Forelimb muscle (tissue), 1 donor: ENCODE measurements around the gene CHD2. TPM values are rescaled to one million over a fixed set of nuclear protein-coding genes. Genes with fewer than 3 reads are reported as not detected.

Source experiments
- DNase-seq: peaks from one replicate; pipeline ENCODE4 v3.0.0-alpha.2; 2013; ENCODE audit warnings: low read depth
- polyA plus RNA-seq: library from polyadenylated mRNA; unstranded; fragments of 120-200 nt; gene quantifications from one replicate; pipeline ENCODE4 v1.2.1, GENCODE V29; 2013; ENCODE audit not compliant: insufficient read length

Gene CHD2
- polyA plus RNA-seq, 1 donor = 57.2 TPM

DNA sequence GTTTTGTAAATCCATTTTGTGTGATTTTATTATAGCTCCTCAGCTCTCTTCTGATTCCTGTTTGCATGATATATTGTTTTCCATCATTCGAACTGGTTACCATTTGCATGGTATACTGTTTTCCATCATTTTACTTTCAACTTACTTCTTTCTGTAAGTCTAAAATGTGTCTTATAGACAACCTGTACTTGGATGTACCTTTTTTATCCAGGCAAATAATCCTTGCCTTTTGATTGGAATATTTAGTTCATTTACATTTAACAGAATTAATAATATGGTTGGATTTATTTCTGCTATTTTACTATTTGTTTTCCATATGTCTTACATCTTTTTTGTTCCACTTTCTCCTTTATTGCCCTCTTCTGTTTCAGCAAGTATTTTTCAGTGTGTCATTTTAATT lies 62.8 kb downstream of the CHD2 start:
- no peak for DNase-seq

DNA sequence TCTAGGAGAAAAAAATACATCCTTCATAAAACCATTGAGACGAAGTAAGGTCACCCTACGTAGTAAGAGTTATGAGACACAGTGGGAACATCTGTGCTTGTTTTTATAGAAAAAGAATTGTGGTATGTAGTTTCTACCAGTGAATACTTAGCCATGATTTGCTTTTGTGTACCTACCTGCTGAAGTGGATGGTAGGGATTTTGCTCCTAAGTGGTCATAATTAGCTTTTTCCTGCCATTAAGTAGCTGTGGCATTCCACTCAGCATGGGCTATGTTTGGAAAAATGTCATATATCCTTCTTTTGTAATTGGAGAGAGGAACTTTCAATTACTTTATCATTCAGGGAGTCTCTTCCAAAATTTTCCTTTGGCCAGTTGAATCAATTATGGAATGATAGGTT lies 63.7 kb downstream of the CHD2 start:
- no peak for DNase-seq

DNA sequence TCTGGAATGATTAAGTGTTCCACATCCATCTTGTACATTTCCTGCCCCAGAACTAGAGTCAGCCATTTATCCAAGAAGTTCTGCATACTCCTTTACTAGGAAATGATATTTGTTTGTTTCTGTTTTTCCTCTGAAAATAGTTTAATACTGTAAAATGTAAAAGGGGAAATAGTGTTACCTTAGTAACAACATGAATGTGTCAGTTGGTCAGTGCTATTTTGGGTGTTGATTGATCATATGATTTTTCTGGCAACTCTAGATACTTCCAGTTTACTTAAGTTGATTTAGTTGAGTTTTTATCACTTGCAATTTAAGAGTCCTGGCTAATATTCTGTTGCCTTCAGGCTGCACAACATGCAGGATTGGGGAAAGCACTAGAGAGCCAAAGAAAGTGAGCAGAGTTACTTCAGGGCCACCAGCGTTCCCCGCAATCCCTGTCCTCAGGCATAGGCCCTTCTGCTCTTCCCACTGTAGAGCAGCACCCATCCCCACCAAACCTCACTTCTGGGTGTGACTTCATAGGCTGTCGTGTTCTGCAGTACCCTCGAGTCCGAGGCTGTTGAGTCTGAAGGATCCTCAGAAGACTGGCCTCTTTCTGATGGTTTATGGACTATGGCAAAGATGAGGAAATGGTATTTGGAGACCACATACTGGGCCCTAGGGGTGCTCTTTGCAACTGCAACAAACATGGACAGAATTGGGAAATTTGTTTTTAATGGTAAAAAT lies 69.0 kb downstream of the CHD2 start:
- DNase-seq = no peak

DNA sequence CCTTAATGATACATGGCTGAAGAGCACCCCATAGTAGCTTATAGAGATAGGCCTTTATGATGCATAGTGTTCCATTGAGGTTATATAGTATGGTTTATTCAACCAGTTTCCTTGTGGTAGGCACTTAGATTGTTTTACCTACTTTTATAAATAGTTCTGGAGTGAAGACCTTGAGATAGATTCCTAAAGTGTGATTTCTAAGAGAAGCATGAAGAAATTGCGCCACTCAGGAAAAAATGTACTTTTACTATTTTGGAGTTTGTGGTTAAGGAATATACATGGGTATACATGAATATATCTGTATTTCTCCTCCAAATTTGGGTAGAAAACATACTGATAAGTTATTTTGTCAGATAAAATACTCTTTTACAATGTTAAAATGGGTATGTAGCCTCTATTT lies 70.5 kb downstream of the CHD2 start:
- no peak for DNase-seq

DNA sequence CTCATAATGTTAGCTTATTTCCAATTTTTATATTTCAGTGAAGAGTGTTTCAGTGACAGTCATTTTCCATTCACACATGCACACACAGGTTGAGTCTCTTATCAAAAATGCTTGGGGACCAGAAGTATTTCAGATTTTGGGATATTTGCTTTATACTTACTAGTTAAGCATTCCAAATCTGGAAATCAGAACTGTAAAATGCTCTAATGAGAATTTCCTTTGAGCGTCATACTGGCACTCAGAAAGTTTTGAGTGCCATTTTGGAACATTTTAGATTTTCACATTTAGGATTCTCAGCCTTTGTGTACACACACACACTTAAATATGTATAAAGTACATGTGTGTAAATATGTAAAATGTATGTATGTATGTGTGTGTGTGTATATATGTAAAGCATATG lies 71.0 kb downstream of the CHD2 start:
- DNase-seq = no peak

DNA sequence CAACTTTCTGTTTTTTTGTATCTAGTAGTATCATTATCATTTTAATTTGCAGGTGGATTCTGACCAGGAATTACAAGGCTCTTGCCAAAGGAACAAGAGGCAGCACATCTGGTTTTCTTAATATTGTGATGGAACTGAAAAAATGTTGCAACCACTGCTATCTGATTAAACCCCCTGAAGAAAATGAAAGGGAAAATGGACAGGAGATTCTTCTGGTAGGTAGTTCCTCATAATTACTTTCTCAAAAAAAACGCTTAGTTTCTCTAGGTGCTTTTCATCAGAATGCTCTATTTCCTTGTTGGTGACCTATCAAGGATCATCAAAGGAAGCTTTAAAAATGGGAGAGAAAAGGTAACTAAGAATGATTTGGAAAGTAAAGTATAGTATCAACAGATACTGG lies 71.6 kb downstream of the CHD2 start:
- no peak for DNase-seq

DNA sequence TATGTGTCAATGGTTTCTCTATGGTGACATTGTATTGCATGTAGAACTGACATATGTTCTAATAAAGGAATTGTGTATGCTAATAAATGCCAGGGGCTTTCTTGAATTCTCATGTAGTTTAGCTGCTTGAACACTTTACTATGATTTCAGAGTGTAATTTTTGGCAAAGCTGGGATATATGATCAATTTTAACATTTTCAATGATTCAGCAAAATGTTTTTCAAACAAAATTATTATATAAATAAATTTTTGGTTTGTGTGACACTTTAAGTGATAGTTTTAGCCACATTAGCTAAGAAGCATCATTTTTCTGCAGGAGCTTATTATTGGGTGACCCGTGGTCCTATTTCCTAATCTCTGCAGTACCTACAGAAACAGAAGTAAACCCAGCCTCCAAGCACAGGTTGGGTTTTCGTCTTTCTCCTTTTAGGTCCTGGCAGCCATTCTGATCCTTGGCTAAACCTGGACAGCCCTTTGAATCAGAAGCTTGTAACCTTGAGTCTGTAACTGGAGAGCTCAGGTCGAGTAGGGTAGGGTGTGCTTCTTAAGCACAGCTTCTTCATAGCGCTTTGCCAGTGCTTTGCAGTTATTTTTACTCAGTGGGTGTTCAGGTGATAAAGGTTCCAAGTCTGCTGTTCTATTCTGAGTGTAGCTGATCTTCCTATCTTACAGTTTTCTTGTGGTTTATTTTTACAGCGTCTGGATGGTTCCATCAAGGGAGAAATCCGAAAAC lies 74.2 kb downstream of the CHD2 start:
- DNase-seq = no peak

DNA sequence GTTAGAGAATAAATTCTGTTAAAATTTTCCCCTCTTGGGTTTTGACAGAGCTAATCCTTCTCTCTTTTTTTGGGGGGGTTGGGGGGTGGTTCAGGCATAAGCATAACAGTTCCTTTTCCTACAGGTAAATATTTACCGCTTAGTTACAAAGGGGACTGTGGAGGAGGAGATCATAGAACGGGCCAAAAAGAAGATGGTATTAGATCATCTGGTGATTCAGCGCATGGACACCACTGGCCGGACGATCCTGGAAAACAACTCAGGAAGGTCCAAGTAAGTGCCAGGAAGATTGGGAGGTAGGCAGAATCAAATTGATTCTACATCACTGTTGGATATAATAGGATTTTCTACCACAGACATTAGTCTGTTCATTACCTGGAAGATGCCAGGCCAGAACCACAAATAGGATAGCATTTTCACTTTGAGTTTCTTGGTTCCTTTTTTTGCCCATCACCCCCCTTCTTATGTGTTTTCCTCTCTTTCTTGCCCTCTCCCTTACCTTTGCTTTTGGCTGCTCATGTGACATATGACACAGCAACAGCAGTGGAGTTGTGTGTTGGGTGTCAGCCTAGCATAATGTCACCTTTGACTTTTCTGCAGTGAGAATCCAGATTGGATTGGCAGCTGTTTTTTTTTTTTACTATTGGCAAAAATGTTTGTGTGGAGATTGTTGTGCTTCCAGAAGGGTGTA lies 79.0 kb downstream of the CHD2 start:
- DNase-seq = no peak

DNA sequence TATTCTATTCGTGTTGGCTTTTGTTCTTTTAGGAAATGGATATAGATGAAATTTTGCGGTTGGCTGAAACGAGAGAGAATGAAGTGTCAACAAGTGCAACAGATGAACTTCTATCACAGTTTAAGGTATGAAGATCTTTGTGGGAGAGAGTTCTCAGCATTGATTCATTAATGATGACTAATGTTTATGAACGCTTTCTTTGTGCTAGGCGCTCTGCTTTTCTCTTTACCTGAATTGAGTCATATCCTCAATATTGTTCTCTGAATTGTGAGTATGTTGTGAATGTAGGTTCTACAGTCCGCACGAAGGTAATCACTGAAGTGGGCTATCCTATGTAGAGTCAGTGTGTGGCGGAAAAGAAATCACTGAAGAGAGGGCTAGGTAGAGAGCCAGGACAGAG lies 81.2 kb downstream of the CHD2 start:
- no peak for DNase-seq

DNA sequence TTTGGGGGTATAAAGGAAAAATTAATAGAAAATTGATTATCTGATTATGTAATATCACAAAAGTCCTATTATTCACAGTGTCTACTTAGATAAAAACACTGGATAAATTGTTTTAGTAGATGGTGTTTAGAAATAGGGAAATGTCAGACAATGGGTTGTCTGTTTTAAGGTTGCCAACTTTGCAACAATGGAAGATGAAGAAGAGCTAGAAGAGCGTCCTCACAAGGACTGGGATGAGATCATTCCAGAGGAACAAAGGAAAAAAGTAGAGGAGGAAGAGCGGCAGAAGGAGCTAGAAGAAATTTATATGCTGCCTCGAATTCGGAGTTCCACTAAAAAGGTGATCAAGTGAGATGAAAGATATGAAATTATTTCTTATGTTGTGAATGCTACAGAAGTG lies 84.0 kb downstream of the CHD2 start:
- no peak for DNase-seq

DNA sequence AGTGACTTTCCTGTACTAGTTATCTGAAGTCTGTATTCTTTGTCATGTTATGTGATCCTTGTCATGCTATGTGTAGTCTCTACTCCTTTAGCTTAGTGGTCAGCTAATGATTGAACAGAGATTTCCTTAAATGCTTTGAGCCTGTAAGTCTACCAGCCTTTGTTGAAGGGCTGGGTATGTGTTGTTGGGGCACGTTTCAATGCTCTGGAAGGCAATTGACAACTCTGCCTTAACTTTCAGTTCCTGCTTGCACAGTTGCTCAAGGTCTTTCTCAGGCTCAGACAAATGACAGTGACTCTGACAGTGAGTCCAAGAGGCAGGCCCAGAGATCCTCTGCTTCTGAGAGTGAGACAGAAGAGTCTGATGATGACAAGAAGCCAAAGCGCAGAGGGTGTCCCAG lies 89.3 kb downstream of the CHD2 start:
- DNase-seq = no peak

DNA sequence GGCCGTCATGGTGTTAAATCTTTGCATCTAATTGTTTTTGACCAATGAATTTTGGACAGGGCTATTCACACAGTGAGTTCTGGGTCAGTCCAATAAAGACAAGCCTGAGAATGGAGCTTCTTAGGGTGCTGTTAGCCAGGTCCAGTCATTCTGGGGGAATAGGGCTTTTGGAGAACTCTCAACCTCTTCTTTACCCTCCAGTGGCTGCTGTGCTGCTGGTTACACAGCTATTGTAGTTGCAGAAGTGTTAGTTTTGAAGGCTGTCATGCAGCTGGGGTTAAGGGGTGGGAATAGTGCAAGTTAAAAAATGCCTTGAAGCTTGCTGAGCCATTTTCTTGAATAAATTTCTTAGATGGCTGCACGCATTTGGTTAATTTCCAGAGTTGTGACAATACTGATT lies 89.9 kb downstream of the CHD2 start:
- DNase-seq = no peak

DNA sequence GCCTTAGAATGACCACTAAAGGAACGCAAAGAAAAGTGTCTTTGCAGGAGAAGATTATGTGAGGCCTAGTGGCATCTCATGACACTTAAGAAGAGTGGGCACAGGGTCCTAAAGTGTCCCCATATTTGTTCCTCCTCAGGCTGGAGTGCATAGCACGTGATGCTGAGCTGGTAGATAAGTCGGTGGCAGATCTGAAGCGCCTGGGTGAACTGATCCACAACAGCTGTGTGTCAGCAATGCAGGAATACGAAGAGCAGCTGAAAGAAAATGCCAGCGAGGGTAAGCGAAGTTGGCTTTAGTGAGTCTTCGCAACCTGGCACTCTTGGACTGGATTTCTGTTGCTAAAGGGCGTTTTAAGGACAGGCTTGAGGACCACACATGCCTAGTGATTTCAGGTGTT lies 92.6 kb downstream of the CHD2 start:
- DNase-seq = no peak

DNA sequence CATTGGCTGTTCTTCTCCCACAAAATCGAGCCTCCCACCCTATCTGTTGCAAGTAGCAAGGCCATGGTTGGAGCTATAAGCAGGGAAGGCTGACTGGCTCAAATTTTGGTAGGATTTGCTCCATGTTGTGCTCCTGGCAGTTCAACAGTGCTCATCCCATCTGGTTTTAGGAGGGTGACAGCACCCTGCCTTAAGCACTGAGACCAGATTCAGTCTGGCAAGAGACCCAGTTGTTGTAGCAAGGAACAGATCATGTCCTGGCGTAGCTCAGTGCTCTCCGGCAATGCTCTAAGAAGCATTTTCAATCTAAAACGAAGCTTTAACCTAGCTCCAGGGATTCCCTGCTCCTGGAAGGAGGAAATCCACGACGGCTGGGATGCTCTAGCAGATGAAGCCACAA lies 97.7 kb downstream of the CHD2 start:
- no peak for DNase-seq

DNA sequence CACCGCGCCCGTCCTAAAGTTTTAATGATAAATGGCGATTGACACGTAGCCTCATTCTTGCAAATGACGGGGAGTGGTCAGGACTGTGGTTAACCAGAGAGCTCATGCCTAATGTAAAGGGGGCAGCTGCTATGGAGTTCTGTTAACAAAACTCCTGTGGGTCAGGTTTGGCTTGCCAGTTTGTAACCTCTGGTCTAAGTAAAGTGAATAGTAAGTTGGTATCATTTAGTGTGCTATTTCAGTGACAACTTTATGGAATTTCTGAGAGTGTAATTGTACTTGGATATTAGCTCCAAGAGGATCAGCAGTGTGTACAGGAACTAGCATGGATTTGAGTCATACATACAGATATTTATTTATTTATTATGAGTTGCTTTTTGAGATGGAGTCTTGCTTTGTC lies 101.0 kb downstream of the CHD2 start:
- DNase-seq = no peak

DNA sequence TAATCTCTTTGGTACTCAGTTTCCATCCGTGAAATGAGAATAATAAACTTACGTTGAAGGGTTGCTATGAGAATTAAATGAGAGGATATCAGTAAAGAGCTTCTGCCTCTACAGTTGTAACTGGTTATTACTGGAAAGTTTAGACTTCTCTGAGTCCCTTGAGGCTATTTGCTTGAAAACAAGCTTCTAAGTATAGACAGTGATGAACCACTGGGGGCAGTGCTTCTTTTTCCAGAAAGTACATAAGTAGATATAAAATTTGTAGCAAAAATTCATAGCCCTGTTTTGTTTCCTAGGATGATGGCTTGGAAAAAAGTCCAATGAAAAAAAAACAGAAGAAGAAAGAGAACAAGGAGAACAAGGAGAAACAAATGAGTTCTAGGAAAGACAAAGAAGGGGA lies 101.8 kb downstream of the CHD2 start:
- no peak for DNase-seq

DNA sequence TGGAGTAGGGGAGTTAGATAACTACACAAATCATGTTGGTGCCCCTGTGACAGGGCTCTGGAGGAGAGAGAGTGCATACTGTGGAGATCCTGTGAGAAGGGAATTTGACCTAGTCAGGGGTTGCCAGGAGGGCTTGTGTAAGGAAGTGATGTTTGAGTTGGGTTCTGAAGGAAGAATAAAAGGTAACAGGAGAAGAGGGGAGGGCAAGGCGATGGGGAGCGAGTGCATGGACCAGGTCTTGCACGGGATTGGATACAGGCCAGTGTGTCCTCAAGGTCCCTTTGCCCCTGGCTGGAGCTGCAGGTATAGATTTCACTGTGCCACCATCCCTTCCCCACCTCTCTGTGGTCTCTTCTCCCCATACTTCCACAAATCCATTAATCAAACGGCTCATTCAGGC lies 105.0 kb downstream of the CHD2 start:
- DNase-seq = no peak

DNA sequence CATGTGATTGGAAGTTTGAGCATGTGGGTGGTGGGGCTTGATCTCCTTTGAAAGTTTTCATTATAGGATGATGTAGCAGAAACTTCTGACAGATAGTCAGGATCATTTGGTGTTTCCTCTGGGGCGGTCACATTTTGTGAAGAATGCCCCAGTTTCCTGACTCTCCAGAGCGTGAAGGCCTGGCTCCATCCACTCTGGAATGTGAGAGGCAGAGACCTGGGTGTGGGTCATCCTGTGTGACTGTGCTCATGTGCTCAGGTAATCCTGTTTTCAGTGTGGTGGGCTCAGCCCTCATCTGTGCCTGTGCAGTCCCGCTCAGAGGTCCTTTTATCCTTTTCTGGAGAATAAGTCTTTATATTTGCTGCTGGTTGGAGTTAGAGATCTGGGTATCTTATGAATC lies 107.9 kb downstream of the CHD2 start:
- DNase-seq = no peak

DNA sequence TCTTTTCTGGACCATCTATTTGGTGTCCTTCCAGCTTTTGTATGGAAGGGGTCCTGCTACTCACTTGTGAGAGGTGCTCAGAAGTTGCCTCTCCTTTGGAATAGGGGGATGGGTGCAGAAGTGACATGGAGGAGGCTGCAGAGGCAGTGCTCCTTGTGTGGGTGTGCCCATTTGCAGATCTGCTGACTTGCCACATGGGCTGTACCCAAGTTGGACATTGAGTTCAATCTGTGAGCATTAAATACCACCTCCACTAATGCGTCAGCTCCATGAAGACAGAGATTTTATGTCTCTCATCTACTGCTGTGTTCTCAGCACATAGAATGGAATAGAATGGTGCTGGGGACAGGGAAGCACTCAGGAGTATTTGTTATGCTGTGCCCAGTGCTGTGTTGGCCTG lies 112.7 kb downstream of the CHD2 start:
- no peak for DNase-seq

DNA sequence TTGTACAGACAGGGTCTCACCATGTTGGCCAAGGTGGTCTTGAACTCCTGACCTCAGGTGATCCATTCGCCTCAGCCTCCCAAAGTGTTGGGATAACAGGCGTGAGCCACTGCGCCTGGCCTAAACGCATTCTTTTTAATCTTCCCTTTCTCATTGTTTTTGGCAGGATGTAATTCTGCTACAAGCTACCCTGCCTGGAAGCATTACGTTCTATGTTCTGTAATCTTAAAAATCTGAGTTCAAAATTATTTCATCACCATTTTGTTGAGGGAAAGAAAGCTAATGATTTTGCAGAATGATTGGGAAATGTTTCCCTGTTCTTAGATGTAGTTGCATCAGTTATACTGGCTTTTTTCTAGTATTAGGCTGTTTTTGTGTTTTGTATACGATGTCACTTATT lies 117.4 kb downstream of the CHD2 start:
- DNase-seq = no peak

DNA sequence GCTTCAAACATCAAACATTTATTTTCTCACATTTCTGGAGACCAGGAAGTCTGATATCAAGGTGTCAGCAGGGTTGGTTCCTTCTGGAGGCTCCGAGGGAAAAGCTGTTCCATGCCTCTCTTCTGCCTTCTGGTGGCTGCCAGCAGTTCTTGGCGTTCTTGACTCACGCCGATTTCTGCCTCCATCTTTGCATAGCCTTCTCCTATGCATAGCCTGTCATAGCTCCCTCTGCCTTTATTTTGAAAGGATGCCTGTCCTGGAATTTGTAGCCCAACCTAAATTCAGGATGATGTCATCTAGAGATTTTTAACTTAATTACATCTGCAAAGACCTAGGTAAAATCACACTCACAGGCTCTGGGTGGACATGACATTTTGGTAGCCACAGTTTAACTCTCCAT lies 118.5 kb downstream of the CHD2 start:
- DNase-seq = no peak

DNA sequence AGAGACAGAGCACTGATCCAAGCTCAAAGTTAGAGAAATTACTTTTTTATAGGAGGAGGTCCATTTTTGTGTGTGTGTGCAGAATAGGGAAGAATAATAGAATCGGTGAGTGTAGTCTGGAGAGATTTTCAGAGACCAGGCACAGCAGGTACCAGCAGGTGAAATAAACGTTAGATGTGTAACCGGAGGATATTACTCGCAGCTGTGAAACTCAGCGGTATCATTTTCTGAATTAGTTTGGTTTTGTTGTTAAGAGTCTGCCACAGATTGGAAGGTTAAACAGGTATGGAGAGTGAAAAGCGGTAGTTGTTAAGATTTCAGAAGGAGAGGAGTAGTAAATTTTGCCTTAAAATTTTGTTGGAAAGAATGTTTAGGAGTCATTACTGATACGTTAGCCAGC lies 119.0 kb downstream of the CHD2 start:
- no peak for DNase-seq

DNA sequence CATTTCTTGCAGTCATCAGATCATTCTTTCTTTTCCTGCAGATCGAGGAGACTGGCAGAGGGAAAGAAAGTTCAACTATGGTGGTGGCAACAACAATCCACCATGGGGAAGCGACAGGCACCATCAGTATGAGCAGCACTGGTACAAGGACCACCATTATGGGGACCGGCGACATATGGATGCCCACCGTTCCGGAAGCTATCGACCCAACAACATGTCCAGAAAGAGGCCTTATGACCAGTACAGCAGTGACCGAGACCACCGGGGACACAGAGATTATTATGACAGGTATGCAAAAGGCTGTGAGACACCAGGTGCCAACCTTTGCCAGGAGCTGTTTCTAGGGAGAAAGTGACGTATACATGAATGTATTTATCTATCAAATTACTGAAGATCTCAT lies 119.8 kb downstream of the CHD2 start:
- no peak for DNase-seq
